Endothelial cell of hepatic sinusoid (primary cell): Measurements from ENCODE around the gene LYRM9.
"Not testable (repeated sequence)": the region's sequence is repeated elsewhere in the genome, so short reads cannot be mapped to it uniquely, and the experiment has no call there.

Experiments
- in situ Hi-C: cut with HindIII; loops from 2 replicates; pipeline ENCODE4 v1.10.0; 2017; ENCODE audit warnings: low sequenced_read_pairs

LYRM9 gene

GRCh38 chr17:27845264-27846041 is 47.7 kb downstream of the LYRM9 start:
- in situ Hi-C loops: no loop called here

- in situ Hi-C loops: no loop called here
Measured at GRCh38 chr17:27840688-27841087, 52.5 kb downstream of the LYRM9 start.

GRCh38 chr17:27840406-27840678 is 52.8 kb downstream of the LYRM9 start:
- in situ Hi-C loops: not testable (repeated sequence)

- in situ Hi-C loops: not testable (repeated sequence)
Measured at GRCh38 chr17:27839571-27840405, 53.4 kb downstream of the LYRM9 start.

GRCh38 chr17:27838607-27839006 is 54.6 kb downstream of the LYRM9 start:
- in situ Hi-C loops: not testable (repeated sequence)

GRCh38 chr17:27837769-27838168 is 55.4 kb downstream of the LYRM9 start:
- in situ Hi-C loops: not testable (repeated sequence)

- in situ Hi-C loops: no loop called here
Measured at GRCh38 chr17:27836651-27837050, 56.5 kb downstream of the LYRM9 start.

- in situ Hi-C loops: no loop called here
Measured at GRCh38 chr17:27834571-27834970, 58.6 kb downstream of the LYRM9 start.

- in situ Hi-C loops: no loop called here
Measured at GRCh38 chr17:27832831-27833230, 60.3 kb downstream of the LYRM9 start.

- in situ Hi-C loops: not testable (repeated sequence)
Measured at GRCh38 chr17:27829888-27830287, 63.3 kb downstream of the LYRM9 start.

GRCh38 chr17:27829143-27829711 is 63.9 kb downstream of the LYRM9 start:
- in situ Hi-C loops: not testable (repeated sequence)
